Lower lobe of right lung (tissue), 2 donors: ENCODE data around the gene VMO1. TPM values are rescaled to one million over a fixed set of nuclear protein-coding genes. Genes with fewer than 3 reads are reported as not detected.

Experiments
- ATAC-seq, 2 donors: fragments of 200-7000 bp; cut with Tn5 transposase; one replicate each; pipeline ENCODE4 v1.9.1; 2020 to 2022; ENCODE audit warnings: mild to moderate bottlenecking in 2 of 2, moderate library complexity in 2 of 2
- DNase-seq: peaks from one replicate; pipeline ENCODE4 v3.0.0-alpha.2; 2020
- H3K27ac ChIP-seq: fragments of 200-600 bp; one replicate; pipeline ENCODE4 v1.8.0; 2022
- H3K27me3 ChIP-seq: fragments of 200-600 bp; one replicate; pipeline ENCODE4 v1.8.0; 2022; ENCODE audit warnings: low read depth
- H3K36me3 ChIP-seq: fragments of 200-600 bp; one replicate; pipeline ENCODE4 v1.8.0; 2022; ENCODE audit warnings: mild to moderate bottlenecking
- H3K4me1 ChIP-seq: fragments of 200-600 bp; one replicate; pipeline ENCODE4 v1.8.0; 2022
- H3K4me3 ChIP-seq: fragments of 200-600 bp; one replicate; pipeline ENCODE4 v1.8.0; 2022; ENCODE audit warnings: mild to moderate bottlenecking
- H3K9me3 ChIP-seq: fragments of 200-600 bp; one replicate; pipeline ENCODE4 v1.8.0; 2022
- CTCF ChIP-seq: fragments of 200-600 bp; IDR thresholded peaks from one replicate; pipeline ENCODE4 v1.8.0; 2022; ENCODE audit warnings: antibody characterized with exemption, mild to moderate bottlenecking
- intact Hi-C: fragments of 100-400 bp; cut with DNase I; formaldehyde crosslinking; loops from one replicate; pipeline ENCODE4 v1.11.0; 2022
- total RNA-seq: library from RNA; stranded (reverse); fragmentation: NEBNext Ultra II Directional; extraction: Animal tissue kit (Norgen Biotek cat#: 25700); gene quantifications from one replicate; pipeline ENCODE4 v1.2.1, GENCODE V29; 2021
- donor health status: DM: no; HTN: yes; CAD: no; lungs with severe emphysema.

The VMO1 gene
- total RNA-seq, 1 donor from 2014 or later = 9.9 TPM

GRCh38 chr17:4751932-4752331, 34.2 kb downstream of the VMO1 start:
- intact Hi-C loops = no loop called here
- no peak for DNase-seq
- H3K4me3 ChIP-seq = no peak overlapping the region
- H3K4me1 ChIP-seq = peaks cover 6% of the 10 kb centered on the region
- ATAC-seq = peak in 1 of 2 donors; percentile 27
- no peaks in the 10 kb centered on the region for H3K27me3 ChIP-seq
- no peak overlapping the region for H3K27ac ChIP-seq
- no peaks in the 10 kb centered on the region for H3K36me3 ChIP-seq
- no peaks in the 10 kb centered on the region for H3K9me3 ChIP-seq
- no peak for TF ChIP-seq CTCF

GRCh38 chr17:4750606-4751005, 35.6 kb downstream of the VMO1 start:
- H3K9me3 ChIP-seq = no peaks in the 10 kb centered on the region
- H3K4me1 ChIP-seq = peaks cover 6% of the 10 kb centered on the region
- H3K27ac ChIP-seq = no peak overlapping the region
- intact Hi-C loops = no loop called here
- DNase-seq (peak; percentile 41), ATAC-seq (peak; percentile 44 to 72)
- TF ChIP-seq CTCF = no peak
- H3K36me3 ChIP-seq = no peaks in the 10 kb centered on the region
- H3K27me3 ChIP-seq = no peaks in the 10 kb centered on the region
- H3K4me3 ChIP-seq = no peak overlapping the region

- DNase-seq (peak; percentile 15), ATAC-seq (peak; percentile 21 to 39)
- intact Hi-C loops = no loop called here
- H3K4me3 ChIP-seq = no peak overlapping the region
- no peaks in the 10 kb centered on the region for H3K9me3 ChIP-seq
- H3K36me3 ChIP-seq = no peaks in the 10 kb centered on the region
- no peak overlapping the region for H3K27ac ChIP-seq
- H3K27me3 ChIP-seq = peaks cover 7% of the 10 kb centered on the region
- peaks cover 6% of the 10 kb centered on the region for H3K4me1 ChIP-seq
- TF ChIP-seq CTCF = no peak
These were observed 37.5 kb downstream of the VMO1 start for GRCh38 chr17:4748686-4749085.

- DNase-seq (peak; percentile 45), ATAC-seq (peak; percentile 71)
- Histone ChIP-seq H3K4me3 (peak overlapping the region; percentile 16), H3K9me3 (no peaks in the 10 kb centered on the region), H3K27ac (no peak overlapping the region), H3K27me3 (peaks cover 7% of the 10 kb centered on the region), H3K36me3 (no peaks in the 10 kb centered on the region), H3K4me1 (peaks cover 6% of the 10 kb centered on the region)
- no peak for TF ChIP-seq CTCF
- intact Hi-C loops = no loop called here
These were observed 38.3 kb downstream of the VMO1 start for GRCh38 chr17:4747847-4748246.

GRCh38 chr17:4744999-4745969, 40.9 kb downstream of the VMO1 start:
- Histone ChIP-seq H3K4me1 (peaks cover 6% of the 10 kb centered on the region), H3K27me3 (peaks cover 7% of the 10 kb centered on the region), H3K36me3 (no peaks in the 10 kb centered on the region), H3K4me3 (no peak overlapping the region), H3K9me3 (no peaks in the 10 kb centered on the region), H3K27ac (no peak overlapping the region)
- no peak for TF ChIP-seq CTCF
- ATAC-seq (peak in 1 of 2 donors; percentile 4), DNase-seq (peak; percentile 48)
- intact Hi-C loops = no loop called here
